GM18868 (cell line): ENCODE results near the gene OBP2B.

Experiments
- ATAC-seq: cut with Tn5 transposase; IDR thresholded peaks from one replicate; pipeline ENCODE4 v1.9.1; 2021; ENCODE audit warnings: mild to moderate bottlenecking, moderate library complexity; ENCODE audit not compliant: unreplicated experiment

Gene OBP2B

GRCh38 chr9:133202688-133203453 is 6.2 kb downstream of the OBP2B start:
- no peak for ATAC-seq

GRCh38 chr9:133202145-133202513 is 6.9 kb downstream of the OBP2B start:
- ATAC-seq, result no peak

DNA sequence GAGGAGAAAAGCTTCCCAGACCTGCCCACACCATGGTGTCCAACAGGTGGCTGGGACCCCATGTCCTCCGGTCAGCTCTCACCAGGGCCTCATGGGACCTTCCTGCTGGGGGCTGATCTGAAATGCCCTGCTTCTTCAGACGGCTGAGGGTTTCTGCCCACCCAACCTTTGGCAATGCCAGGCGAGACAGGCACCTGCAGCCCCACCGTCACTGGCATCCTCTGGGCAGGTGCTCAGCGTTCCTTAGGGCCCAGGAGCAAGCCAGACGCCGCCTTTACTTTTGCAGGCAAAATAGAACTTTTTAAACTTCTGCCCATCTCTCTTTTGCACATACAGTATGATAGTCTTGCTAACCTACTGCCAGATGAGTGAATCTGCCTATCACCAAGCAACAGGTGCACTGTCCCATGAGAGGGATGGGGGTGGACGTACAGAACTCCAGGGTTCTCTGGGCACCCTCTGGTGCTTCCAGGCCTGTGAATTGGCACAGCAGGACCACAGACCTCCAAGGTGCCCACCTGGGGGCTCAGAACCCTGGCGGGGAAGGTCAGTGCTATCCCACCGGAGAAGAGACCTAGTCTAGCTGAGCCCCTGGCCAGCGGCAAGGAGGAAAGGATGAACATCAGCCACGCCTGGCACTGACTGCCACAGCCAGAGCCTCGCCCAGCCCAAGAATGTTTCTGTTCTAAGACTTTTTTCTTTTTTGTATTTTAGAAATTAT is 7.5 kb downstream of the OBP2B start:
- no peak for ATAC-seq

GRCh38 chr9:133200631-133201030 is 8.4 kb downstream of the OBP2B start:
- ATAC-seq, result no peak

GRCh38 chr9:133199648-133200321 is 9.3 kb downstream of the OBP2B start:
- no peak for ATAC-seq

DNA sequence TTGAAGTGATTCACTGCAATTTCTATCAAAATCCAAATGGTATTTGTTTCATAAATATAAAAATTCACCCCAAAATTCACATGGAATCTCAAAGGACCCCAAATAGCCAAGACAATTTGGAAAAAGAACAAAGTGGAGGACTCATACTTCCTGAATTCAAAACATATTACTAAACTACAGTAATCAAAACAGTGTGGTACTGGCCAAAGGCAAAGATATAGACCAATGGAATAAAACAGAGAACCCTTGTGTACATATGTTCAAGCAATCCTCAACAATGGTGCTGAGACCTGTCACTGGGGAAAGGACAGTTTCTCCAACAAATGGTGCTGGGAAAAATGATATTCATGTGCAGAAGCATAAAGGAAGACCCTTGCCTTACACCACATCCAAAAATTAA is 14.0 kb downstream of the OBP2B start:
- ATAC-seq, result no peak

GRCh38 chr9:133194597-133194996 is 14.5 kb downstream of the OBP2B start:
- ATAC-seq, result no peak

GRCh38 chr9:133191989-133192388 is 17.1 kb downstream of the OBP2B start:
- ATAC-seq, result no peak

- ATAC-seq, result no peak
Measured at GRCh38 chr9:133189826-133190225, 19.2 kb downstream of the OBP2B start.

- no peak for ATAC-seq
Measured at GRCh38 chr9:133188843-133189180, 20.2 kb downstream of the OBP2B start.

- ATAC-seq, result no peak
Measured at GRCh38 chr9:133188006-133188842, 20.8 kb downstream of the OBP2B start.

DNA sequence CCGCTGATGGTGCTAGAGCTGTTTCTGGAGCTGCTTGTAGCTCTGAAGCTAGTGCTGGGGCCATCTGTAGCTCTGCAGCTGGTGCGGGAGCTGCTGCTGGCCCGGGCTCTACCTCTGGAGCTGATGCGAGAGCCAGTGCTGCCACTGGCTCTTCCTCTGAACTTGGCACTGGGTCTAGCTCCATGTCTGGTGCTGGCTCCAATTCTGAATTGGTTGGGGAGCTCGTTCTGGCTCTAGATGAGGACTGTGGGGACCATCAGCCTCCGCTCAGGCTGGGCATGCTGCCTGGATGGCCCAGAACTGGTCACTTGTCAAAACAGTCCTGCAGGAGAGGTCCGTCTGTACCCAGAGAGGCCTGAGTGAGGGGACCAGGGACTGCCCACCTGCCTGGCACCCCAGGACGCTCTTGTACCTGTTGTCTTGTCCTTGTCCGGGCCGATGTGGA is 21.5 kb downstream of the OBP2B start:
- no peak for ATAC-seq

DNA sequence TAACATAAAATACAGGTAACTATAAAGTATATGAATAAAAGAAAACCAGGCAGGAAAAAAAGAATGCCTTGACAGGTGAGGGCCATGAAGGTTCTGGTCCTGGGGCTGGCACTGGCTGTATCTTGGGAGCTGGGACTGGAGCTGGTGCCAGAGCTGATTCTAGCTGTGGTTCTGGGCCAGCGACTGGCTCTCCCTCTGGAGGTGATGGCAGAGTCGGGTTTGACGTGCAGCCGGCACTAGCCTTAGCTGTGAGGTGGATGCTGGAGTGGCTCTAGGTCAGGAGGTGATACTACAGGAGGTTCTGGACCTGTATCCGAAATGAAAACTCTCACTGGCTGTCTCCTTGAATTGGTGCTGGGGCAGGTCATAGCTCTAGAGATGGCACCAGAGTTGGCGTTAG is 22.3 kb downstream of the OBP2B start:
- ATAC-seq, result no peak

DNA sequence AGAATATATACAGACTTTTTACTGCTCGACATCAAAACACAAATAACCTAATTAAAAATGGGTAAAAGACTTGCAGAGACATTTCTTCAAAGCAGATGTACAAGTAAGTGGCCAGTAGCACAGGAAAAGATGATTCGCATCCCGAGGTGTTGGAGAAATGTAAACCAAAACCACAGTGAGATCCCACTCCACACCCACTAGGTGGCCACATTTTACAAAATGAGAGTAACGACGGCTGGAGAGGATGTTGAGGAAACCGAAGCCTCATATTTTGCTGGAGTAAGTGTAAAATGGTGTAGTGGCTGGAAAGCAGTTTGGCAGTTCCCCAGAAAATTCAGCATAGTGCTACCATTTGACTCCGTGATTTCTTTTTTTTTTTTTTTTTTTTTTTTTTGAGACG is 24.1 kb downstream of the OBP2B start:
- ATAC-seq, result no peak

DNA sequence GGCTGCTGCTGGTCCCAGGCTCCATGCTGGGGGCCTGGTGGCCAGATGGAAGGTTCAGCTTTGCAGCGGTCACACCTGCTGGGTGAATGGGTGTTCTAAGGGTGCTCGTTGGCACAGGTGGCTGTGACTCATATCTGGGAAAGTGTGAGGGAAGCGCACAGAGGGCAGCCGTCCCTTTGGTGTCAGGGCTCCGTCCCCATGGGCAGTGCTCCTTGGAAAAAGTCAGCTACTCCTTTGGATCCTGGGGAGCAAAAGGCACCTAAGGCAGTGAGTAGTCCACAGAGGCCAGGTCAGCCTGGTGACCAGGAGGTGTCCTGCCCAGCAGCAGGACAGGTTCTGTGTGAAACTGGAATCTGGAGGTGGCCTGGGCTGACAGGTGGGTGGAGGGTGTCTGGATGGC is 26.9 kb downstream of the OBP2B start:
- no peak for ATAC-seq

DNA sequence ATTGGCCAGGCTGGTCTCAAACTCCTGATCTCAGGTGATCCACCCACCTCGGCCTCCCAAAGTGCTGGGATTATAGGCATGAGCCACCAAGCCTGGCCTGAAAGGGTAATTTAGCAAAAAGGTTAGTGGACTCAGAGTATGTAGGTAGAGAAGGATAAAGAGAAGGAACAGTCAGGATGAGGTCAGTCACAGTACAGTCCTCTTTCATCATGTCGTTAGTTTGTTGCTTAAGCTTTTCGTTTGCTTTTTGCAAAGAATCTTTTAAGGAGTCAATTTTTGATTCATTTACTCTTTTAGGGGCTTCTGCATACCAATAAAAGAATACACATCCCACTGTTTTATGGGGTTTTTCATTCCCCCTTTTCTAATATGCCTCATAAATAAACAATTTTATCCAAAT is 27.5 kb downstream of the OBP2B start:
- no peak for ATAC-seq

DNA sequence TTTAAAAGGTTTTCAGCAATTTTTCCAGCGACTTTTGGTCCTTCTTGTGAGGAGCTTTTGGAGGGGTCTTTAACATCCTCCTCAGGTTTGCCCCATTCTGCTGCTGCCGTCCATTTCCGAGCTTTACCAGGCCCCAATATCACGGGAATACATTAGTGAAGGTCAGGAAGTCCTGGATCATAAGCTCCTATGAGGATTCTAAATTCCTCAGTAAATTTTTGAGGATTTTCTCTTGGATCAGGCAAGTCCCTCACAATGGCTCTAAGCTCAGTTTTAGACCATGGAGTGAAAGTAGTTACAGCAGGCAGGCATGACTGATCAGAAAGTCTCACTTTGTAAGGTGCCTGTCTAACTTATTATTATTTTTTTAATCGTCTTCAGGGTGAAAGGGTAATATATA is 28.1 kb downstream of the OBP2B start:
- ATAC-seq, result no peak

DNA sequence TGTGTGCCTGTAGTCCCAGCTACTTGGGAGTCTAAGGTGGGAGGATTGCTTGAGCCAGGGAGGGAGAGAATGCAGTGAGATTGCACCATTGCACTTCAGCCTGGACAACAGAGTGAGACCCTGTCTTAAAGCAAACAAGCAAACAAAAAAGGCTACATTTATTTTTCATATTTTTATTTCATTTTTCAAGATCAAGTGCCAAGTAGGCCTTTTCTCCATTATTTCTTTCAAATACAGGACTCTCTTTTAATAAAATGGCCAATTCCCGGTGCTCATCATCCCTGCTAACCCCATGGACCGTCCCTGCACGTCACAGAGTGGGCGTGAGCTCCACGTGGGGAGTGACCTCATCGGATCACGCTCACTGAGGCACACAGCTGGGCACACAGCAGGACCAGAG is 36.0 kb downstream of the OBP2B start:
- no peak for ATAC-seq

GRCh38 chr9:133171161-133171961 is 37.7 kb downstream of the OBP2B start:
- ATAC-seq, result no peak

DNA sequence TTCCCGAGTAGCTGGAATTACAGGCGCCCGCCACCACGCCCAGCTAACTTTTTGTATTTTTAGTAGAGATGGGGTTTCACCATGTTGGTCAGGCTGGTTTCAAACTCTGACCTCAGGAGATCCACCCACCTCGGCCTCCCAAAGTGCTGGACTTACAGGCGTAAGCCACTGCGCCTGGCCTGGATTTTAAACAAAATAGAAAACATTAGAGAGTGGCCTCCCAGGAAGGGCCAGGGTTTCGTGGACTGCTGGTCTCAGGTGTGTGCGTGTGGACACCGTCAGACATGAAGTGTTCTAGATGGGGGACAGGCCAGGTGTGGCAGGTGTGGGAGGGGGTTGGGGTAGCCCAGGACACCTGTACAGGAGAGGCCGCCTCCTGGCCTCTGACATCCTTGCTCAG is 38.3 kb downstream of the OBP2B start:
- ATAC-seq, result no peak
